Type B pancreatic cell (in vitro differentiated cells): ENCODE measurements around the gene MYOF. TPM values are rescaled to one million over a fixed set of nuclear protein-coding genes. Genes with fewer than 3 reads are reported as not detected.
A peak's percentile ranks its signal among the peaks of the same experiment; 100 is the strongest.

Experiments used
- DNase-seq: peaks from one replicate; pipeline ENCODE4 v3.0.0; 2021; ENCODE audit warnings: mixed read lengths; ENCODE audit not compliant: unreplicated experiment; ENCODE audit errors: extremely low spot score
- H3K27ac Mint-ChIP-seq: 2 replicates; pipeline ENCODE4 v1.8.0; 2021; ENCODE audit warnings: mild to moderate bottlenecking, mixed read lengths
- H3K27me3 Mint-ChIP-seq: 2 replicates; pipeline ENCODE4 v1.8.0; 2021; ENCODE audit warnings: mixed read lengths
- H3K36me3 Mint-ChIP-seq: 2 replicates; pipeline ENCODE4 v1.8.0; 2021; ENCODE audit warnings: mixed read lengths
- H3K4me1 Mint-ChIP-seq: one replicate; pipeline ENCODE4 v1.8.0; 2021; ENCODE audit warnings: mixed read lengths; ENCODE audit not compliant: unreplicated experiment
- H3K4me3 Mint-ChIP-seq: 2 replicates; pipeline ENCODE4 v1.8.0; 2021; ENCODE audit warnings: mild to moderate bottlenecking, mixed read lengths
- H3K9me3 Mint-ChIP-seq: 2 replicates; pipeline ENCODE4 v1.8.0; 2021; ENCODE audit warnings: mixed read lengths
- total RNA-seq: library from RNA; stranded (reverse); gene quantifications from 2 replicates; pipeline ENCODE4 v1.2.1, GENCODE V29; 2021; ENCODE audit warnings: low replicate concordance
- TF ChIP-seq, protein P1 (sequence below): fragments of 200-600 bp; sonication (generic); conservative IDR thresholded peaks from 2 replicates; pipeline ENCODE4 v1.5.0; 2021; ENCODE audit warnings: antibody characterized with exemption, mild to moderate bottlenecking

Gene MYOF
- total RNA-seq, 1 donor from 2014 or later = 49.4 TPM

DNA sequence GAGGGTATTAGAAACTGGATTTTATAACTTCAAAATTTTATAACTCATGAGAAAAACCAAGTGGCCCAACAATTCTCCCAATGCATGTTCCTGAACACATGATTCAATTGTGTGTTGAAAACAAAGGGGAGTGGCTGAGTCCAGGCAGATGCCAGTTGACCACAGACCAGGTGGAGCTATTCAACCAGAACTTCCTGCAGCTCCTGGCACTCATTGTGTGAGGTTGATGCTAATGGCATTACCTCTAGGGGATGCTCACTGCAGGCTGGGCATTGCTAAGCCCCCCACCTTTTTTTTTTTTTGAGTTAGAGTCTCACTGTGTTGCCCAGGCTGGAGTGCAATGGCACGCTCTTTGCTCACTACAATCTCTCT is 20.3 kb downstream of the MYOF start:
- H3K4me1 Mint-ChIP-seq = peaks cover 45% of the 10 kb centered on the region

DNA sequence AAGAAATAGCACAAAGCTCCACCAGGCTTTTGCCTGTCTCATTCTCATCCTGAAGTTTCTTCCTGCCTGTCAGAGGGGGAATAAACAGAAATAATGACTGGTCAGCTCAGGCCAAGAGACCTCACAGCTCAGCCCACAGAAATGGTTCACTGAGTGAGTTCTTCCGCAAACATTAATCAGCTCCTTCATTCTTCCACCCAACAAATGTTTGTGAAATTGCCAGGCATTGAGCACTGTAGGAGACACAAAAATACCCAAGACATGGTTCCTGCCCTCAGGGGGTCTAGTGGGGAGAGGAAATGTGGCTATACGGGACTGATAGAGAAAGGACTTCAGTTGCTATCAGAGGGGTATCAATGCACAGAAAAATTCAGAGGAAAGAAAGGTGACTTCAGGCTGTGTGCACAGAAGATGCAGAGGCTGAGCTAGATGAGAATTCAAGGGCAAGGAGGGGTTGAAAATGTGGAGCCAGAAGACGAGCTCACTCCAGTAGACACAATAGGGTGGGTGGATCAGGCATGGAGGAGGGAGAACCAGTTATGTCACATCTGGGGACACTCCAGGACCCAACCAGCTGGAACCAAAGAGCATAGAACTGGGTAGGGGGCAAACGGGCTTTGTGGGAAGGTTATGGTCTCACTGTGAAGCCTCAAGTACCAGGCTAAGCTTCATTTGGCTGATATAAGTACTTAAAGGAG is 20.9 kb downstream of the MYOF start:
- H3K27me3 Mint-ChIP-seq = no peaks in the 10 kb centered on the region
- H3K9me3 Mint-ChIP-seq = peaks cover 6% of the 10 kb centered on the region
- peaks cover 50% of the 10 kb centered on the region for H3K4me1 Mint-ChIP-seq
- H3K36me3 Mint-ChIP-seq = no peaks in the 10 kb centered on the region
- peak overlapping the region; percentile 80 for H3K27ac Mint-ChIP-seq
- DNase-seq = no peak
- TF ChIP-seq, protein P1, sequence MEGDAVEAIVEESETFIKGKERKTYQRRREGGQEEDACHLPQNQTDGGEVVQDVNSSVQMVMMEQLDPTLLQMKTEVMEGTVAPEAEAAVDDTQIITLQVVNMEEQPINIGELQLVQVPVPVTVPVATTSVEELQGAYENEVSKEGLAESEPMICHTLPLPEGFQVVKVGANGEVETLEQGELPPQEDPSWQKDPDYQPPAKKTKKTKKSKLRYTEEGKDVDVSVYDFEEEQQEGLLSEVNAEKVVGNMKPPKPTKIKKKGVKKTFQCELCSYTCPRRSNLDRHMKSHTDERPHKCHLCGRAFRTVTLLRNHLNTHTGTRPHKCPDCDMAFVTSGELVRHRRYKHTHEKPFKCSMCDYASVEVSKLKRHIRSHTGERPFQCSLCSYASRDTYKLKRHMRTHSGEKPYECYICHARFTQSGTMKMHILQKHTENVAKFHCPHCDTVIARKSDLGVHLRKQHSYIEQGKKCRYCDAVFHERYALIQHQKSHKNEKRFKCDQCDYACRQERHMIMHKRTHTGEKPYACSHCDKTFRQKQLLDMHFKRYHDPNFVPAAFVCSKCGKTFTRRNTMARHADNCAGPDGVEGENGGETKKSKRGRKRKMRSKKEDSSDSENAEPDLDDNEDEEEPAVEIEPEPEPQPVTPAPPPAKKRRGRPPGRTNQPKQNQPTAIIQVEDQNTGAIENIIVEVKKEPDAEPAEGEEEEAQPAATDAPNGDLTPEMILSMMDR = no peak
- peak overlapping the region; percentile 10 for H3K4me3 Mint-ChIP-seq

More for the DNA sequence above, 20.3 kb downstream of the MYOF start:
- no peaks in the 10 kb centered on the region for H3K36me3 Mint-ChIP-seq
- no peaks in the 10 kb centered on the region for H3K27me3 Mint-ChIP-seq
- no peak for DNase-seq
- peaks cover 6% of the 10 kb centered on the region for H3K9me3 Mint-ChIP-seq
- TF ChIP-seq, protein P1 = no peak
- peak overlapping the region; percentile 80 for H3K27ac Mint-ChIP-seq
- no peak overlapping the region for H3K4me3 Mint-ChIP-seq

DNA sequence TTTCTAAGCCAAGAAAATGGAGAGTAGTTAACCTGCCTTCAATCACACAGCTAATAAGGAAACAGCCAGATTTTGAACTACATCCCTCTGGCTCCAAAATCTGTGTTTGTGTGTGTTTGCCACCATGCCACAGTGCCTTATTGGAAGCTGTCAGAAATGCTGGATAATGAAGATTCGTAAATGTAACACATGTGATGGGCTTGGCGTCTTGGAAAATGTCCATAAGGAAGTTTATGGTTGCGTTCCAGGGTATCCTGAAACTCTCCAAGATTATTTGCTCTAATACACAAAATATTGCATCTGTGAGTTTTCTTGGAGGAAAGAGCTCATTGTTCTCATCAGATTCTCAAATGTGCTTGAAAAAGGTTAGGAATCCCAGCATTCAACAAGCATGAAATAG is 22.7 kb downstream of the MYOF start:
- Mint-ChIP-seq H3K27me3 (no peaks in the 10 kb centered on the region), H3K4me3 (no peak overlapping the region), H3K27ac (peak overlapping the region; percentile 95), H3K4me1 (peaks cover 39% of the 10 kb centered on the region), H3K9me3 (peaks cover 6% of the 10 kb centered on the region), H3K36me3 (no peaks in the 10 kb centered on the region)
- no peak for DNase-seq
- TF ChIP-seq, protein P1 = no peak

DNA sequence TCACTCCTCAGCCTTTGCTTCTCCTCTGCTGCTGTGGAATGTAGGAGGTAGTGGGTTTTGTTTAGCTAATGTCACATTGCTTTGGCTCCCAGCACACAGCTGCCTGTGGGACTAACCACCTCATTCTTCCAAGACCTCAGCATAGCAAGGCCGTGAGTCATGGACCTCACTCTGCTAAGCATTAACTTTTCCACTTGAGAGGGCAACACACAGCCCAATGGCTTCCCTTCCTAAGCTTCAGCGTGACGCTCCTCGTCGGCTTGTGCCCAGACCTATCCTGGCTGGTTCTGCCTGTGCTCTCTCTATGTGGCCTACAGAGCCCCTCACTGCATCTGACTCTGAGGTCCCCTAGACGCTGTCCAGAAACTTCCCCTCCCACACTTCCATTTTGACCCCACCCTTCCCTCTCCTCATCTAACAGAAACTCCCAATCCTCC is 23.3 kb downstream of the MYOF start:
- Mint-ChIP-seq H3K4me1 (peaks cover 33% of the 10 kb centered on the region), H3K27me3 (no peaks in the 10 kb centered on the region), H3K36me3 (no peaks in the 10 kb centered on the region), H3K9me3 (peaks cover 6% of the 10 kb centered on the region), H3K4me3 (peak overlapping the region; percentile 68), H3K27ac (peak overlapping the region; percentile 95)
- TF ChIP-seq, protein P1 = no peak
- no peak for DNase-seq

DNA sequence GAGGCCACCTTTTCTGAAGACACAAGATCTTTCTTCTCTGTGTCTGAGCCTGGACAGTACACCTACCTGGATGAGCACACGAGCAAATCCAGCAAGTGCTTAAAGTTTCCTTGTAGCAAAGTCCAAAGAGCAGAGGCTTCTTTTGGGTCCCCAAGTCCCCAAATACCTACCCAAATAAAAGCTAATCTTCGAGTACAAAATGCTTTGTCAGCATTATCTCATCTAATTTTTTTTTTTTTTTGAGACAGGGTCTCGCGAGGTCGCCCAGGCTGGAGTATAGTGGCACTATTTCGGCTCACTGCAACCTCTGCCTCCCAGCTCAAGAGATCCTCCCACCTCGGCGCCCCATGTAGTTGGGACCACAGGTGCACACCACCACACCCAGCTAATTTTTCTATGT is 24.6 kb downstream of the MYOF start:
- Mint-ChIP-seq H3K4me1 (peaks cover 27% of the 10 kb centered on the region), H3K36me3 (no peaks in the 10 kb centered on the region), H3K9me3 (peaks cover 6% of the 10 kb centered on the region), H3K27me3 (no peaks in the 10 kb centered on the region), H3K27ac (peak overlapping the region; percentile 50), H3K4me3 (no peak overlapping the region)
- TF ChIP-seq, protein P1 = no peak
- DNase-seq = no peak
